IPS-20b (cell line): ENCODE results near the gene MAP2K5.

Experiments
- H3K27ac ChIP-seq: one replicate; pipeline ENCODE4 v1.5.1; 2013; ENCODE audit warnings: low read length
- H3K27me3 ChIP-seq: 2 replicates; pipeline ENCODE4 v1.6.1; 2013; ENCODE audit warnings: mild to moderate bottlenecking, low read length, inconsistent platforms; ENCODE audit not compliant: insufficient read depth
- H3K36me3 ChIP-seq: 2 replicates; pipeline ENCODE4 v1.6.1; 2013; ENCODE audit warnings: low read depth, mild to moderate bottlenecking, inconsistent platforms, low read length, moderate library complexity; ENCODE audit not compliant: insufficient read depth
- H3K4me1 ChIP-seq: 2 replicates; pipeline ENCODE4 v1.6.1; 2013; ENCODE audit warnings: mild to moderate bottlenecking, control low read depth, inconsistent platforms, low read length, moderate library complexity; ENCODE audit not compliant: insufficient read depth
- H3K4me3 ChIP-seq: 2 replicates; pipeline ENCODE4 v1.5.1; 2013; ENCODE audit warnings: mild to moderate bottlenecking, low read length, inconsistent platforms
- H3K9ac ChIP-seq: 2 replicates; pipeline ENCODE4 v1.6.1; 2013; ENCODE audit warnings: low read depth, mild to moderate bottlenecking, inconsistent platforms, low read length, moderate library complexity
- H3K9me3 ChIP-seq: 2 replicates; pipeline ENCODE4 v1.6.1; 2013; ENCODE audit warnings: mild to moderate bottlenecking, low read depth, low read length, inconsistent platforms; ENCODE audit not compliant: insufficient read depth

Gene MAP2K5

DNA sequence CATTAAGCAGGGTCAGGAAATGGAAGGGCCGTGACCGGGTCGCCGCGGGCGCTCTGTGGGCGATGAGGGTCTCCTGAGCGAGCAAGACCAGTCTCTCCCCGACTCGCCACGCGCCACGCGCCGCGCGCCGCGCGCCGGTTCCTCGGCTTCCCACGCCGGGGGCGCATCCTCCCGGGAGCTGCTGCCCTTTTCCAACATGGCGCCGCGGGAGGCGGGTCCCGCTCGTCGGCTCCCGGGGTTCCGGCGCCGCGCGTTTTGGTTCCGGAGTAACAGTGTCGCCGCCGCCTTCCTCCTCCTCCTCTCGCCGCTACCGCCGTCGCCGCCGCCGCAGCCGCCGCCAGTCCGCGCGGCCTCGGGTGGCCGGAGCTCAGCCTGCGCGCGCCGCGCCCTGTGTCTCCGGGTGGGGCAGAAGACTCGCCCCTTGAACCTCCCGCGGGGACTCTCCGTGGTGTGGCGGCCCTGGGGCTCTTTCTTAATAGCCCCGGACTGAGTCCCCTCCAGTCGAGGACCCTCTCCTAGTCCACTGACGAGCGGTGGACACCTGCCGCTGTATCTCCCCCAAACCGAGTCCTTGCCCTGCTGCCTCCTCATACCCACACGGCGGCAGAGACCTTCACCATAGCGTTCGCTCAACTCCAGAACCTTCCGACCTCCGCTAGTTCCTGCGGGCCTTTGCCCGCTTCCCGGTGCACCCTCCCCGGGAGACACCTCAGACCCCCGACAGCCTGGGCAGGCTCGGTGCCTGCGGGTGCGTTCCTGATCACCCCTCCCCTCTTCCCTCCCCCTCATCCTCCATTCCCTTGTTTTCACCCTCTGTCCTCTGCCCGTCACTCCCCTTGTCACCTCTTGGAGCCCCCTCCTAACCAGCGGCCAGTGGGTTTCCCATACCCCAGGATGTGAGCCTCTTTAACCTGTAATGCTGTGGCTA is at the start of gene MAP2K5:
MAP2K5 (plus strand) TSS at position 284 of the 928 bp plus-strand sequence; CDS start at position 917, 633 bp downstream.
- H3K4me1 ChIP-seq = peaks cover 6% of the 10 kb centered on the region
- 0 out of 2 replicates have a peak, but pooled peaks cover 9% of the 10 kb centered on the region for H3K36me3 ChIP-seq
- H3K27ac ChIP-seq = no peak within 1 kb of the TSS
- peak within 1 kb of the TSS; percentile 86 for H3K9ac ChIP-seq
- no peaks in the 10 kb centered on the region; the same call in 1 of the 2 replicates for H3K27me3 ChIP-seq
- H3K4me3 ChIP-seq = peak within 1 kb of the TSS; percentile 91
- H3K9me3 ChIP-seq = no peaks in the 10 kb centered on the region

DNA sequence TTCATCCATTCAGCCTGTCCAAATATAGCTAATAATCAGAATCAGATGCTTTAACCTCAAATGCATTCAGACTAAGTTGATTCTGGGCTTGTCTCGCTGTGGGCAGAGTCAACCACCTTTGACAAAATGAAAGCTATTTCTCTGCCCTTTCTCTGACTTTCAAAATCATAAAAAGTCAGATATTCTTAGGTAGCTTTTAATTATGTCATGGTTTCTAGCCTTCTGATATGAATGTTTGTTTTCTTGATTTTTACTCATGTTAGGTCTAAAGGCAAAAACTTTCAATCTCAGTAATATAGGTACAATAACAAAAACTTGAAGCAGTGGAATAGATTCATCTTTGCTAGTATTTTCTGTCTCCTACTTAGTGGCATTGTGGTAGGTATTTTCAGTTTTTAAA is 46.9 kb upstream of the MAP2K5 start:
- Histone ChIP-seq H3K27ac (no peak overlapping the region), H3K36me3 (no peaks in the 10 kb centered on the region), H3K4me1 (peaks cover 6% of the 10 kb centered on the region; the same call in 1 of the 2 replicates), H3K9ac (no peak overlapping the region), H3K9me3 (no peaks in the 10 kb centered on the region), H3K27me3 (no peaks in the 10 kb centered on the region; the same call in 1 of the 2 replicates), H3K4me3 (no peak overlapping the region)

GRCh38 chr15:67501177-67501835 is 41.2 kb upstream of the MAP2K5 start:
- no peak overlapping the region for H3K9ac ChIP-seq
- no peak overlapping the region for H3K27ac ChIP-seq
- 0 out of 2 replicates have a peak overlapping the region, but pooled peaks have one; percentile 12 for H3K4me3 ChIP-seq

DNA sequence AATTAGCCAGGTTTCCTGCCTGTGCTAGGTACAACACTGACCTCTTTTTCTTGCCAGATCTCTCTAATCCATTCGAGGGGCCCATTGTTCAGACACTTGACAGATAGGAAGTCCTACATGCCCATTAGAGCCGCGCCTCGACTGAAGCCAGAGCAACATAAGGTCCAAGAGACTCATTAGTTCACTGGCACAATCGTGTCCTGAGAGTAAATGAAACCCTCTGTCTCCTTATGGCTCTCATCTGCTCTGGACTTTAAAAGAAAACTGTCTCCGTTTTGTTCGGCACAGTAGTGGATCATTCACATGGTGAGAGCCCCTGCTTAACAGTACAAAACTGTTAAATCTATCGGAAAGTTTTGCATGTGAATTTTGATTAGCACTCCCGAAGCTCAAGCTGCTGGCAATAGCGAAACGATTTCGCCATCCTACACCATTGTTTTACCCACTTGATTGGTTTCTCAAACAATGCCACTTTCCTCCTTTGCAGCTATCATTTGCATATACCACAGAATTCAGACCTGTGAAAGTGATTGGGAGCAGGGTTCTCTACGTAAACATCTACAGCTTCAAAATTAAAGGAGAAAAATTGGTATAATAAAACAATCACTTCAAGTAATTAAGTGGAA is 40.6 kb upstream of the MAP2K5 start:
- H3K27ac ChIP-seq = no peak overlapping the region
- H3K9me3 ChIP-seq = no peaks in the 10 kb centered on the region
- peaks cover 10% of the 10 kb centered on the region; the same call in 1 of the 2 replicates for H3K4me1 ChIP-seq
- no peaks in the 10 kb centered on the region for H3K27me3 ChIP-seq
- peak overlapping the region; percentile 12; the same call in 1 of the 2 replicates for H3K4me3 ChIP-seq
- no peak overlapping the region for H3K9ac ChIP-seq
- no peaks in the 10 kb centered on the region for H3K36me3 ChIP-seq

More at GRCh38 chr15:67501177-67501835, 41.2 kb upstream of the MAP2K5 start:
- Histone ChIP-seq H3K4me1 (peaks cover 10% of the 10 kb centered on the region; the same call in 1 of the 2 replicates), H3K27me3 (no peaks in the 10 kb centered on the region), H3K9me3 (no peaks in the 10 kb centered on the region), H3K36me3 (no peaks in the 10 kb centered on the region)

DNA sequence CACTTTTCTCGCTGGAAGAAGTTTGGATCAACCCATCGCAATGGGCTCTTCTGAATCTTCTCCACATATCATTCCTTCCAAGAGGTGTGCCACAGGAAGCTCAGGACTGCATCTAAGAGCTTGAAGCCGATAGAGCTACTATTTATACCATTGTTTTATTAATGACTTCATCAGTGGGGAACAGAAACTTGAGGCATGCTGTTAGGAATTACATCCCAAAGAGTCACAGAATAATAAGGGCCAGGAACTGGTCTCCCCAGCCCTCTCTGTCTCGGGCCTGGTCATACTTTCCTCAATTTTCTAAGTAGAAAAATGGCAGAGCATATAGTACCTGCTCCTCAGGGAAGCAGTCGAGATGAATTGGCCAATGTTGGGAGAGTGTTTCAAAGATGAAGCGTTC is 38.4 kb upstream of the MAP2K5 start:
- no peak overlapping the region for H3K27ac ChIP-seq
- no peak overlapping the region for H3K9ac ChIP-seq
- no peak overlapping the region for H3K4me3 ChIP-seq
- no peaks in the 10 kb centered on the region for H3K9me3 ChIP-seq
- no peaks in the 10 kb centered on the region for H3K27me3 ChIP-seq
- H3K4me1 ChIP-seq = peaks cover 10% of the 10 kb centered on the region; the same call in 1 of the 2 replicates
- H3K36me3 ChIP-seq = no peaks in the 10 kb centered on the region

- H3K27me3 ChIP-seq = no peaks in the 10 kb centered on the region
- H3K4me1 ChIP-seq = peaks cover 10% of the 10 kb centered on the region; the same call in 1 of the 2 replicates
- no peaks in the 10 kb centered on the region for H3K9me3 ChIP-seq
- no peaks in the 10 kb centered on the region for H3K36me3 ChIP-seq
- no peak overlapping the region for H3K9ac ChIP-seq
- H3K4me3 ChIP-seq = no peak overlapping the region
- H3K27ac ChIP-seq = no peak overlapping the region
Measured at GRCh38 chr15:67504796-67505195, 37.7 kb upstream of the MAP2K5 start.

DNA sequence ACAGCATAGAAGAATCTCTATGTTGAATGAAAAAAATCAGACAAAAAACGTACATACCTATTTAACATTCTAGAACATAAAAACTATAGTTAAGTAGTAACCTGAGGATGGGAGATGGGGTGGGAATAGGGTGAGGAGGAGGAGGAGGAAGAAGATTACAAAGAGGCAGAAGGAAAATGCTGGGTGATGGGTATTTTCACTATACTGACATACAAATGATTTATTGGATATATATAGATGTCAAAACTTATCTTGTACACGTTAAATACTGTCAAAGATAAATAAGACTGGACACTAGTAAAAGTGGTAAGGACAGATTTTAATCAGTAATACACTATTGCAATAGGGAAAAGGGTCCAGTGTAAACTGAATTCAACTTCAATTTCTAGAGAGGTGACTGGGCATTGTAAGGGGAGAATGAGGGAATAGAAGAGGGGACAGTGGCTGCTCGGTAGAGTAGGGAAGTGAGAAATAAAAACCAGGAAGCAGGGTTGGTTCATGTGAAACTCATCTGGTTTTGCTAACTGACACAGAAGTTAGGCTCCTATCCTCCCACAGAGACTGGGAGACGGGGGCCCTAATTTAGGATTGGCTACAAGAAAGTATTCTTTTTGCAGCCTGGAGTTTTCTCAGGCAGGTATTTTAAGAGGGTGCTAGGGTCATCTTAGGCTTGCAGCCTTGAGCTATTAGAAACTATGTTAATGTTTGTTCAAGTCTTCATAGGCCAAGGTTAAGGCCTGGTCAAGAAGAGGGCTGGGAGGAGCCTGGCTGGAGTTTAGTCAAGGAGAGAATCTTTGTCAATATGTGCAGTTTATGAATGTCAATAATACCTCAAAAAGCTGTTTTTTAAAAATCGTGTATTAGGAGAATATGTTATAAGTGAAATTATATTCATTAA is 36.6 kb upstream of the MAP2K5 start:
- Histone ChIP-seq H3K9ac (no peak overlapping the region), H3K27me3 (no peaks in the 10 kb centered on the region), H3K27ac (no peak overlapping the region), H3K9me3 (no peaks in the 10 kb centered on the region), H3K4me1 (peaks cover 10% of the 10 kb centered on the region; the same call in 1 of the 2 replicates), H3K4me3 (no peak overlapping the region), H3K36me3 (no peaks in the 10 kb centered on the region)

DNA sequence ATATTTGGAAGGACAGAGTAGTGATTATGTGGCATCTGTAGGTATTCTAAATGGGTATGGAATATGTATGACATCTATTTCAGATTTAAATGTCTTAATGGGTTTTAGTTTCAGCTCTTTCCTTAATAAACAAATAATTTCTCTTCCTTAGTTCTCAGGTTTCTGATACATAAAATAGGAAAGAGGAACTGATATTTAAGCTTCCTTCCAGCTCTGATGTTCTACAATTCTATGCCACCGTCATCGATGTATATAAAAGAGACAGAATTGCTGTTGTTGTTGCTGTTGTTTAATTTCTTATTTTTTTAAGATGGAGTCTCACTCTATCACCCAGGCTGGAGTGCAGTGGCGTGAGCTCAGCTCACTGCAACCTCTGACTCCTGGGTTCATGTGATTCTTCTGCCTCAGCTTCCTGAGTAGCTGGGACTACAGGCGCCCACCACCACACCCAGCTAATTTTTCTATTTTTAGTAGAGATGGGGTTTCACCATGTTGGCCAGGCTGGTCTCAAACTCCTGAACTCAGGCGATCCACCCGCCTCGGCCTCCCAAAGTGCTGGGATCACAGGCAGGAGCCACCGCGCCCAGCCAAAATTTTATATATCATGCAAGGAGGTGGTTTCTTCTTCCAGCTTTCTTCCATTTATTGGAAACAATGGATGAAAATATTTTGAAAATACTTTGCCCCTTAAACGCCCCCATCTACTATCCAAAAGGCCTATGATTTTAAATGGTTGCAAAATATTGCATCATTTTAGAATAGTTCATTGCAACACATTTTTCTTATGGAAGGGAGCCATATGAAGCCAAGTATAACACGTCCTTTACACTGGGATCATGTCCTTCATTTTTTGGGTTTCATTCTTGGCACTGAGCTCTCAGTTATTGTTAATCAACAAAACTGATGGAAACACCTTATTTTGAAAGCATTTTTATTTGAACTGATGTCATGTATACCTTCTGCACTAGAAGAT is 35.4 kb upstream of the MAP2K5 start:
- Histone ChIP-seq H3K36me3 (no peaks in the 10 kb centered on the region), H3K27me3 (no peaks in the 10 kb centered on the region), H3K9ac (no peak overlapping the region)

DNA sequence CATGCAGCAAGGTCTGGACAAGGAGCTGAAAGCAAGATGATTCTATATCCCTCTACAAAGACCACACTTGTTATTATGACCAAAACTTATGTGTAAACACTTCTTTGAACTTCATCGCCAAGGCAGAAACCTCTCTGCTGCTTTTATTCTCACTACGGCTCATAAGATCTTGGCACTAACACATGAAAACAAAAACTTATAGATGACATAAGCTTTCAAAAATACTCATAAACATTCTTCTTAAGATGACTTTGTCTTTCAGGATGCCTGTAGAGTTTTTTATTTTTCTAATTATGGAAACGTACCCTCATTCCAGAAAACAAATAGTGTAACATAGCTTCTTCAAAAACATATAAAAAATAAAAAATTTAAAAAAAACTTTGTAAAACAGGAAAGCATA is 34.1 kb upstream of the MAP2K5 start:
- Histone ChIP-seq H3K27ac (no peak overlapping the region), H3K9ac (no peak overlapping the region), H3K9me3 (no peaks in the 10 kb centered on the region), H3K27me3 (no peaks in the 10 kb centered on the region), H3K4me3 (no peak overlapping the region), H3K4me1 (peaks cover 3% of the 10 kb centered on the region; the same call in 1 of the 2 replicates), H3K36me3 (no peaks in the 10 kb centered on the region)

More for the DNA sequence above, 35.4 kb upstream of the MAP2K5 start:
- Histone ChIP-seq H3K9me3 (no peaks in the 10 kb centered on the region), H3K4me1 (peaks cover 6% of the 10 kb centered on the region; the same call in 1 of the 2 replicates), H3K27ac (no peak overlapping the region), H3K4me3 (no peak overlapping the region)

GRCh38 chr15:67509918-67510317 is 32.6 kb upstream of the MAP2K5 start:
- H3K4me3 ChIP-seq = no peak overlapping the region
- no peaks in the 10 kb centered on the region for H3K9me3 ChIP-seq
- H3K4me1 ChIP-seq = no peaks in the 10 kb centered on the region
- no peak overlapping the region for H3K27ac ChIP-seq
- H3K9ac ChIP-seq = no peak overlapping the region
- H3K36me3 ChIP-seq = no peaks in the 10 kb centered on the region; the same call in 1 of the 2 replicates
- no peaks in the 10 kb centered on the region for H3K27me3 ChIP-seq
